Epithelial cell of esophagus (primary cell): ENCODE data around the gene L2HGDH.

Source experiments
- DNase-seq: peaks from one replicate; pipeline ENCODE4 v3.0.0; 2010; ENCODE audit warnings: low read depth
- H3K4me3 ChIP-seq: 2 replicates; pipeline ENCODE4 v1.5.1; 2011; ENCODE audit warnings: mild to moderate bottlenecking, low read length, control low read depth
- CTCF ChIP-seq: IDR thresholded peaks from 2 replicates; pipeline ENCODE4 v1.5.1; 2011; ENCODE audit warnings: low read depth, mild to moderate bottlenecking, low read length, control low read depth, inconsistent platforms; ENCODE audit not compliant: insufficient read depth; ENCODE audit errors: missing control alignments

The L2HGDH gene

GRCh38 chr14:50333014-50333509 lies 21.0 kb upstream of the L2HGDH start:
- TF ChIP-seq CTCF, result no peak
- no peak overlapping the region for H3K4me3 ChIP-seq
- peak; percentile 93 for DNase-seq

- TF ChIP-seq CTCF, result no peak
- no peak for DNase-seq
- no peak overlapping the region for H3K4me3 ChIP-seq
These were observed 19.6 kb upstream of the L2HGDH start for GRCh38 chr14:50331596-50331995.

GRCh38 chr14:50321009-50321660 lies 9.1 kb upstream of the L2HGDH start:
- TF ChIP-seq CTCF, result peak; percentile 96
- DNase-seq, result peak; percentile 97
- H3K4me3 ChIP-seq, result peak overlapping the region; percentile 15

- peak; percentile 89 for DNase-seq
These were observed 8.3 kb upstream of the L2HGDH start for GRCh38 chr14:50320283-50320682.

GRCh38 chr14:50319721-50320120 lies 7.7 kb upstream of the L2HGDH start:
- no peak for TF ChIP-seq CTCF
- H3K4me3 ChIP-seq, result no peak overlapping the region
- DNase-seq, result peak; percentile 10

More at GRCh38 chr14:50320283-50320682, 8.3 kb upstream of the L2HGDH start:
- no peak for TF ChIP-seq CTCF
- no peak overlapping the region for H3K4me3 ChIP-seq

- TF ChIP-seq CTCF, result no peak
- H3K4me3 ChIP-seq, result no peak overlapping the region
- DNase-seq, result peak; percentile 73
These were observed 7.3 kb upstream of the L2HGDH start for GRCh38 chr14:50319293-50319692.
